Motor neuron (in vitro differentiated cells): ENCODE measurements around the gene HPCAL1. TPM values are rescaled to one million over a fixed set of nuclear protein-coding genes. Genes with fewer than 3 reads are reported as not detected.

Experiments used
- ATAC-seq, 8 experiments: fragments of 200-7000 bp; cut with Tn5 transposase; replicated peaks in 6 of 8; 2 replicates each; pipeline ENCODE4 v1.8.0; 2021; ENCODE audit warnings: mild to moderate bottlenecking in 8 of 8, moderate library complexity in 8 of 8
- H3K27ac ChIP-seq, 2 donors: fragments of 250-450 bp; sonication (Bioruptor Pico); 2 replicates each; pipeline ENCODE4 v1.9.0; 2021; ENCODE audit warnings: antibody characterized with exemption in 2 of 2, mild to moderate bottlenecking in 2 of 2, moderate library complexity in 1 of 2
- H3K4me1 ChIP-seq, 2 donors: fragments of 250-450 bp; sonication (Bioruptor Pico); replicated peaks in 1 of 2; 2 replicates each; pipeline ENCODE4 v1.6.1; 2021; ENCODE audit warnings: antibody characterized with exemption in 2 of 2, mild to moderate bottlenecking in 2 of 2, moderate library complexity in 1 of 2
- H3K4me3 ChIP-seq, 5 donors: fragments of 250-450 bp; sonication (Bioruptor Pico); 2 replicates each; pipeline ENCODE4 v1.9.0; 2021; ENCODE audit warnings: antibody characterized with exemption in 5 of 5, mild to moderate bottlenecking in 5 of 5, moderate library complexity in 4 of 5
- WGBS, 10 experiments: fragments of 450-650 bp; shearing (Covaris generic); methylation state at CpG; one replicate each; pipeline ENCODE4 v1.0.0; 2022; 5-methylcytosine and 5-hydroxymethylcytosine counted together
- in situ Hi-C, 9 experiments: fragments of 400-800 bp; cut with MboI; loops; one replicate each; pipeline ENCODE4 v1.15.0; 2021; ENCODE audit warnings: low sequenced_read_pairs in 9 of 9, low pct_unique_long_range_greater_than_20kb in 2 of 9; ENCODE audit not compliant: unreplicated experiment in 9 of 9
- total RNA-seq, 8 experiments: library from RNA; unstranded; fragments of 300-600 nt; gene quantifications; 2 replicates each; pipeline versions ENCODE4 v1.2.3 to v1.2.4, GENCODE V29; 2022

Gene HPCAL1
- total RNA-seq, 8 experiments from 2014 or later = 19.0 to 43.2 (median 24.9) TPM

- no peak overlapping the region for H3K4me3 ChIP-seq
- peaks cover 15 to 19% of the 10 kb centered on the region in 2 donors for H3K4me1 ChIP-seq
- no peak overlapping the region for H3K27ac ChIP-seq
- WGBS, 10 experiments = 14 to 94% (median 89%) methylated on average over 1 to 8 of the region's 10 CpGs; no CpG with 5 or more reads in 2 of the 10 experiments
- in situ Hi-C loops = loop anchor here in 6 of 9 experiments (10.0 to 25.0 kb wide), 2 partner anchors 261 to 269 kb away; no protein-coding TSS in a partner anchor
- no peak for ATAC-seq
Observed at GRCh38 chr2:10406016-10406415, 103.3 kb downstream of the HPCAL1 start.

GRCh38 chr2:10406491-10407188 lies 103.9 kb downstream of the HPCAL1 start:
- no peak for ATAC-seq
- WGBS, 10 experiments = 83 to 100% (median 91%) methylated on average over 2 to 11 of the region's 18 CpGs; no CpG with 5 or more reads in 2 of the 10 experiments
- Histone ChIP-seq H3K4me1 (peaks cover 19 to 20% of the 10 kb centered on the region in 2 donors), H3K27ac (no peak overlapping the region), H3K4me3 (no peak overlapping the region)
- in situ Hi-C loops = loop anchor here in 6 of 9 experiments (10.0 to 25.0 kb wide), 2 partner anchors 262 to 269 kb away; no protein-coding TSS in a partner anchor

GRCh38 chr2:10407432-10407831 lies 104.7 kb downstream of the HPCAL1 start:
- Histone ChIP-seq H3K4me1 (peaks cover 19 to 23% of the 10 kb centered on the region in 2 donors), H3K4me3 (no peak overlapping the region), H3K27ac (no peak overlapping the region)
- ATAC-seq = no peak
- 60 to 100% (median 92%) methylated on average over 1 to 3 of the region's 4 CpGs; no CpG with 5 or more reads in 2 of the 10 experiments for WGBS, 10 experiments
- in situ Hi-C loops = loop anchor here in 6 of 9 experiments (10.0 to 25.0 kb wide), 2 partner anchors 263 to 270 kb away; no protein-coding TSS in a partner anchor

- peaks cover 19 to 23% of the 10 kb centered on the region in 2 donors for H3K4me1 ChIP-seq
- ATAC-seq = peak in 2 of 8 experiments; percentile 62 to 68
- H3K4me3 ChIP-seq = no peak overlapping the region
- in situ Hi-C loops = loop anchor here in 6 of 9 experiments (10.0 to 25.0 kb wide), 2 partner anchors 263 to 271 kb away; no protein-coding TSS in a partner anchor
- H3K27ac ChIP-seq = no peak overlapping the region
- WGBS, 10 experiments = 47 to 88% (median 71%) methylated on average over 2 to 9 of the region's 11 CpGs; no CpG with 5 or more reads in 4 of the 10 experiments
Observed at GRCh38 chr2:10407841-10408648, 105.3 kb downstream of the HPCAL1 start.

GRCh38 chr2:10408649-10409579 lies 106.2 kb downstream of the HPCAL1 start:
- peak; percentile 52 to 93 (median 87) for ATAC-seq
- Histone ChIP-seq H3K4me3 (no peak overlapping the region), H3K27ac (no peak overlapping the region), H3K4me1 (peaks cover 19 to 23% of the 10 kb centered on the region in 2 donors)
- 15 to 83% (median 40%) methylated on average over 1 to 15 of the region's 24 CpGs; no CpG with 5 or more reads in 1 of the 10 experiments for WGBS, 10 experiments
- in situ Hi-C loops = loop anchor here in 6 of 9 experiments (10.0 to 25.0 kb wide), 2 partner anchors 264 to 272 kb away; no protein-coding TSS in a partner anchor

GRCh38 chr2:10410001-10410822 lies 107.5 kb downstream of the HPCAL1 start:
- H3K4me3 ChIP-seq = no peak overlapping the region

GRCh38 chr2:10410823-10411437 lies 108.2 kb downstream of the HPCAL1 start:
- H3K27ac ChIP-seq = peak overlapping the region; percentile 69 to 73
- ATAC-seq = peak in 2 of 8 experiments; percentile 3 to 48
- H3K4me3 ChIP-seq = no peak overlapping the region
- peaks cover 19 to 23% of the 10 kb centered on the region in 2 donors for H3K4me1 ChIP-seq
- WGBS, 10 experiments = 60 to 91% (median 80%) methylated on average over 3 to 7 of the region's 13 CpGs; no CpG with 5 or more reads in 5 of the 10 experiments
- in situ Hi-C loops = loop anchor here in 6 of 9 experiments (10.0 to 25.0 kb wide), 2 partner anchors 274 to 286 kb away; partner anchors contain the start of gene RRM2 (in 1 of the 6)

More at GRCh38 chr2:10410001-10410822, 107.5 kb downstream of the HPCAL1 start:
- peaks cover 19 to 23% of the 10 kb centered on the region in 2 donors for H3K4me1 ChIP-seq
- 0 to 98% (median 53%) methylated on average over 1 to 10 of the region's 14 CpGs for WGBS, 10 experiments
- in situ Hi-C loops = loop anchor here in 6 of 9 experiments (10.0 to 25.0 kb wide), 2 partner anchors 273 to 285 kb away; partner anchors contain the start of gene RRM2 (in 1 of the 6)
- peak overlapping the region; percentile 69 to 73 for H3K27ac ChIP-seq
- ATAC-seq = peak in 5 of 8 experiments; percentile 47 to 65 (median 57)

GRCh38 chr2:10411557-10411956 lies 108.9 kb downstream of the HPCAL1 start:
- ATAC-seq = no peak
- in situ Hi-C loops = loop anchor here in 6 of 9 experiments (10.0 to 25.0 kb wide), 2 partner anchors 274 to 287 kb away; partner anchors contain the start of gene RRM2 (in 1 of the 6)
- peaks cover 19 to 23% of the 10 kb centered on the region in 2 donors for H3K4me1 ChIP-seq

GRCh38 chr2:10412380-10412779 lies 109.7 kb downstream of the HPCAL1 start:
- in situ Hi-C loops = loop anchor here in 6 of 9 experiments (10.0 to 25.0 kb wide), 2 partner anchors 275 to 288 kb away; partner anchors contain the start of gene RRM2 (in 1 of the 6)
- WGBS, 10 experiments = 80 to 100% (median 97%) methylated on average over 1 to 2 of the region's 3 CpGs; no CpG with 5 or more reads in 6 of the 10 experiments
- H3K4me1 ChIP-seq = peaks cover 19 to 23% of the 10 kb centered on the region in 2 donors
- peak in 7 of 8 experiments; percentile 9 to 62 (median 54) for ATAC-seq
- H3K4me3 ChIP-seq = no peak overlapping the region
- no peak overlapping the region for H3K27ac ChIP-seq

More at GRCh38 chr2:10411557-10411956, 108.9 kb downstream of the HPCAL1 start:
- no peak overlapping the region for H3K27ac ChIP-seq
- H3K4me3 ChIP-seq = no peak overlapping the region
- WGBS, 10 experiments = 80 to 100% (median 100%) methylated on average over 1 to 3 of the region's 8 CpGs; no CpG with 5 or more reads in 5 of the 10 experiments

- no peak overlapping the region for H3K27ac ChIP-seq
- in situ Hi-C loops = loop anchor here in 6 of 9 experiments (10.0 to 25.0 kb wide), 2 partner anchors 276 to 289 kb away; partner anchors contain the start of gene RRM2 (in 1 of the 6)
- peaks cover 18 to 23% of the 10 kb centered on the region in 2 donors for H3K4me1 ChIP-seq
- 75 to 88% (median 81%) methylated on average over 3 to 5 of the region's 10 CpGs; no CpG with 5 or more reads in 7 of the 10 experiments for WGBS, 10 experiments
- no peak overlapping the region for H3K4me3 ChIP-seq
- no peak for ATAC-seq
Observed at GRCh38 chr2:10413503-10413902, 110.8 kb downstream of the HPCAL1 start.
